Left cardiac atrium (tissue), 4 donors: Measurements from ENCODE around the gene CPLANE2. TPM values are rescaled to one million over a fixed set of nuclear protein-coding genes. Genes with fewer than 3 reads are reported as not detected.
A peak's percentile ranks its signal among the peaks of the same experiment; 100 is the strongest.
"Not testable (repeated sequence)": the region's sequence is repeated elsewhere in the genome, so short reads cannot be mapped to it uniquely, and the experiment has no call there.

ENCODE experiments used
- ATAC-seq, 2 donors: fragments of 200-7000 bp; cut with Tn5 transposase; one replicate each; pipeline ENCODE4 v1.9.1; 2020; ENCODE audit warnings: mild to moderate bottlenecking in 2 of 2, moderate library complexity in 2 of 2
- DNase-seq: peaks from one replicate; pipeline ENCODE4 v3.0.0-alpha.2; 2020
- intact Hi-C, 2 donors: fragments of 100-400 bp; cut with DNase I; formaldehyde crosslinking; loops; one replicate each; pipeline versions ENCODE4 v1.14.1 to v1.15.1; 2022 to 2023
- total RNA-seq, 2 donors: library from RNA; stranded (reverse); fragmentation: NEBNext Ultra II Directional; extraction: Animal tissue kit (Norgen Biotek cat#: 25700); gene quantifications; one replicate each; pipeline ENCODE4 v1.2.1, GENCODE V29; 2021
- donor health status: DM: no; HTN: yes; CAD: no.
- donor health status: DM: no; HTN: yes; CAD: no; lungs with severe emphysema.
- donor health status: DM: yes; HTN: yes; CAD: no.
- donor health status: Dilated cardiomyopathy.

CPLANE2 gene
- total RNA-seq, 2 donors from 2014 or later, result 4.7 to 7.2 TPM

GRCh38 chr1:16204634-16205333 lies 32.2 kb downstream of the CPLANE2 start:
- DNase-seq (no peak), ATAC-seq (no peak)
- intact Hi-C loops, result loop anchor here in 1 of 2 donors (5.0 kb wide), 1 partner anchor 38 kb away; no protein-coding TSS in a partner anchor

DNA sequence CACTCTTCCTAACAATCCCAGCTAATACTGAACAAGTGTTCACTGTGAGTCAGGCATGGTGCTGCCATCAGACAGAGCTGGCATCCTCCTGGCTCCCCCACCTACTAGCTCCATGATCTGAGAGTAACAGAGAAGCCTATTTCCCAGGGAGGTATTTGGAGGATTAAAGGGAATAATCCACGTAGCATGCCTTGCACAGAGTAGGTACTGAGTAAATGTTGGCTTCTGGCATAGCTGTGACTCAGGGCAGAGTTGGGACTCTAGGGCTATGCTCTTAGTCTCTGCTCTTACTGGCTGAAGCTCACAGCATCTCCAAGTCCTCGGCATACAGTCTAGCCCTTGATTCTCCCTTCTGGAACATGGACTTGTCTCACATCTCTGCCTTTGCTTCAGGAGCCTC lies 32.8 kb downstream of the CPLANE2 start:
- DNase-seq (no peak), ATAC-seq (no peak)
- intact Hi-C loops, result no loop called here

GRCh38 chr1:16203550-16203949 lies 33.4 kb downstream of the CPLANE2 start:
- ATAC-seq, result no peak
- intact Hi-C loops, result no loop called here
- no peak for DNase-seq

DNA sequence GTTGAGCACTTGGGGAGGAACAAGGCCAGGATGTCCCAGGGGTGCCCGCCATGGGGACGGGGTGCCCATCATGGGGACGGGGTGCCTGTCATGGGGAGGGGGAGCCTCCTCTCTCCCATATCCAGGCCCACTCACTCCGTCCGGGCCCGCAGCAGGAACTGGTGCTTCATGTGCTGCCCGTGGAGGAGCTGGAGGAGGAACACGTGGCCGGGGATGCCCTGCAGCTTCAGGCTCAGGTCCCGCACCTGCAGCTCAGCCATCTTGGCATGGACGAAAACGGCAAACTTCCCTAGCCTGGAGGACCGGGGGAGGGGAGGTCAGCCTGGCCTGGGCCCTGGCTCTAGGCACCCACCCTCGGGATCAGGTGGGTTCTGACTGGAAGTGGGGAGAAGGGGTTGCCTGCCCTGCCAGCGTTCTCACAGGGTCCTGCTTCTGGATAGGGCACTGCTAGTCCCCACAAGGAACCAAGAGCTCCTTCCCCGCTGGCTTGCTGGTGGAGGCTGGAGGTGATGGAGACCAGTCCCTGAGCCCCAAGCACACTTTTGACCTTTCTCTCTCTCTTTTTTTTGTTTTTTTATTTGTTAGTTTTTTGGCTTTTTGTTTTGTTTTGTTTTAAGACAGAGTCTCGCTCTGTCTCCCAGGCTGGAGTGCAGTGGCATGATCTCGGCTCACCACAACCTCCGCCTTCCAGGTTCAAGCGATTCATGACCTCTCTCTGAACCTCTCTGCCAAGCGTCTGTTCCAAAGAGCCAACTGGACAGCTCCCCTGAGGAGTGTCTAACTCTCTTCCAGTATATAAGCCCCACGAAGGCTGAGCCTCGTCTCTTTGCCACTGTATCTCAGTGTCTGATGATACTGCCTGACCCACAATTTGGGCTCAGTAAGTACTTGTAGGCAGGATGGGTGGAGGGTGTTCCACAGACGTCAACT lies 34.4 kb downstream of the CPLANE2 start:
- ATAC-seq (no peak), DNase-seq (no peak)
- intact Hi-C loops, result no loop called here

GRCh38 chr1:16199700-16200099 lies 37.3 kb downstream of the CPLANE2 start:
- intact Hi-C loops, result no loop called here
- DNase-seq (no peak), ATAC-seq (no peak)

DNA sequence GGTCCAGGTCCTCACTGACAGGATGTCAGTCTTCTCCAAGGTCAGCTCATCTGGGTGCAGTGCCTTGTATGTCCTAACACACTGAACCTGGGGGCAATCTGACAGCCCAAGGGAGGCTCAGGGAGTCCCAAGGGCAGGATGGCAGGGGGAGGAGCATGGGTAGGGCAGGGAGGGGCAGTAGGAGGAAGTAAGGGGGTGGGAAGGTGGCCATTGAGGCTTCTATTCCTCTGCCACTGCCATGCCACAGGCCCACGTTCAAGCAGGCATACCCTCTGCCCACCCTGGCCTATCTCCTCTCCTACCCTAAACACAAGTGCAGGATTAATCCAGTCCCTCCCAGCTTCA lies 37.9 kb downstream of the CPLANE2 start:
- no peak for ATAC-seq
- no peak for DNase-seq
- intact Hi-C loops, result no loop called here

DNA sequence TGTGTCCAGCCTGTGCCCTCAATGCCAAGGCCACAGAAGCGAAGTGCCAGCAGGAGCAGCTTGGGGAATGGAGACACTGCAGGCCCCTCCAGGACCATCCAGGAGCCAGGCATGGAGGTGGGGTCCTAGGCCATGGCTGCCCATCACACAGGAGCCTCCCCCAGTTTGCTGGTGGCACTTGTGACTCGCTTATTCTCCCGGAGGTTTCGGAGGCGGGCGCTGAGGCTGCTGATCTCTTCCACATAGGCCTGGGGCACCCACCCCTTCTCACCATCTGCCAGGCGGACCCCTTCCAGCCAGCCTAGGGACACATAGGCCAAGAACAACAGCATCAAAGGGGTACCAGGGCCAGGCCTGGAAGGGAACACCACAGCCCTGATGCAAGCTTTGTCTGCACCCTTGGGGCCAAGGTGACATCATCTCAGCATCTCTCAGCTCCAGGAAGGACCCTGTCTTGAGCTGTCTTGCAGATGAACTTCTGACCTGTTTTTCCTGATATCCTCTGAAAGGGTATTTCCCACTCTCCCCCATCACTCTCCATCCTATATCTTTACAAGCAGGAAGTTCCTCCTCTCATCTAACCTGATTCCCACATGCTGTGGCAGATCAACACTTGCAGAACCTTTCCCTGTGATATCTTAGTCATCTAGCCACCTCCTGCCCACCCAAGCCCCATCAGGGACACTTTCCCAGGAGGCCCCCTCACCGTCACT lies 38.4 kb downstream of the CPLANE2 start:
- intact Hi-C loops, result no loop called here
- ATAC-seq (no peak), DNase-seq (no peak)

- intact Hi-C loops, result no loop called here
- ATAC-seq (no peak), DNase-seq (no peak)
Observed at GRCh38 chr1:16196874-16197273, 40.1 kb downstream of the CPLANE2 start.

GRCh38 chr1:16196139-16196538 lies 40.8 kb downstream of the CPLANE2 start:
- ATAC-seq, DNase-seq, intact Hi-C loops: not testable (repeated sequence)

DNA sequence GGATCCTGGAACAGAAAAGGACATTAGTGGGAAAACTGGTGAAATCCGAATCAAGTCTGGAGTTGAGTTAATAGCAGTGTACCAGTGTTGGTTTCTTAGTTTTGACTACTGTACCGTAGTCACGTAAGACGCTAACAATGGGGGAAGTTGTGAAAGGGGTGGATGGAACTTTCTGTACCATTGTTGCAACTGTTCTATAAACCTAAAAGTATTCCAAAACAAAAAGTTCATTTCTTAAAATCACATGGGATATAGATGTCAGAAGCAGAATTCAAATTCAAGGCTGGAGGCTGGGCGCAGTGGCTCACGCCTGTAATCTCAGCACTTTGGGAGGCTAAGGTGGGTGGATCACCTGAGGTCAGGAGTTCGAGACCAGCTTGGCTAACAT lies 41.5 kb downstream of the CPLANE2 start:
- no peak for ATAC-seq
- intact Hi-C loops, result no loop called here
- DNase-seq, result no peak

- ATAC-seq (no peak), DNase-seq (no peak)
- intact Hi-C loops, result no loop called here
Observed at GRCh38 chr1:16191916-16192546, 45.0 kb downstream of the CPLANE2 start.

DNA sequence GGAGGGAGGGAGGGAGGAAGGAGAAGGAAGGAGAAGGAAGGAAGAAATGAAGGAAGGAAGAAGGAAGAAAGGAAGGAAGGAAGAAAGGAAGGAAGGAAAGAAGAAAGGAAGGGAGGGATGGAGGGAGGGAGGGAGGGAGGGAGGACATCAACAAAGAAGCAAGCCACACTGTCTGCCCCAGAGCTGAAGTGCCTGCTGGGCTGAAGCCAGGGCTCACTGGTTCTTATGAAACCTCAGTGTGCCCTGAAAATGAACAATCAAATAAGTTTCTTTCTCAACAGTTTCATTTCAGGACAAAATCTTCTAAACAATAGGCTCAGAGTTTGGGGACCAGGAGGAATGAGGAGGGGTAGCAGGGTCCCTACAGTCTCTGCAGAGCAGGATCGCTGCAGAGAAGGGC lies 45.7 kb downstream of the CPLANE2 start:
- DNase-seq (no peak), ATAC-seq (no peak)
- intact Hi-C loops, result no loop called here

GRCh38 chr1:16189921-16190621 lies 46.9 kb downstream of the CPLANE2 start:
- DNase-seq, result no peak
- intact Hi-C loops, result no loop called here
- ATAC-seq, result no peak

GRCh38 chr1:16189003-16189402 lies 48.0 kb downstream of the CPLANE2 start:
- intact Hi-C loops, result no loop called here
- peak; percentile 24 to 55 for ATAC-seq
- no peak for DNase-seq

DNA sequence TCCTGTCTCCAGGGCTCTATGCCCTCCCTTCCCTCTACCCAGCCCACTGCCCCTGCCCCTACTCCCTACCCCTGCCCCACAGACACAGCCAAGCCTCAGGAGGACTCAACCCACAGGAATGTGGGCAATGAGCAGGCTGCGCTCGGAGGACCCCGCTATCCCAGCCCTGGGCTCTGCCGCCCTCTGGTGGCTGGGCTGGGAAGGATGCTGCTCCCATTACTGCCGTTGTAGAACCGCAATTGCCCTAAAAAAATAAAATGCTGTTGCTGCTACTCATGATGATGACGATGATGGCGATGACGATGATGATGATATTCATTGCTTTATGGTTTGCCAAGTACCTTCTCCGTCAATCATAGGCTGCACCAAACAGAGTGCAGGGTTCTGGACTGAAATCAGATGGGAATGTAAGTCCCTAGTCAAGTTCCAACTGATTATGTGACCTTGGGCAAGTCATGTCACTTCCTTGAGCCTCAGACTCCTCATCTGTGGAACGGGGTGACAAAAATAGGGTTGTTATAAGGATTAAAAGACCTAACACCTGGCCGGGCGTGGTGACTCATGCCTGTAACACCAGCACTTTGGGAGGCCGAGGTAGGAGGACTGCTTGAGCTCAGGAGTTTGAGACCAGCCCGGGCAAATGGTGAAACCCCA lies 49.1 kb downstream of the CPLANE2 start:
- ATAC-seq, result peak; percentile 82 to 86
- intact Hi-C loops, result loop anchor here (1.0 to 2.0 kb wide), 2 partner anchors 109 kb away; no protein-coding TSS in a partner anchor
- peak; percentile 83 for DNase-seq

DNA sequence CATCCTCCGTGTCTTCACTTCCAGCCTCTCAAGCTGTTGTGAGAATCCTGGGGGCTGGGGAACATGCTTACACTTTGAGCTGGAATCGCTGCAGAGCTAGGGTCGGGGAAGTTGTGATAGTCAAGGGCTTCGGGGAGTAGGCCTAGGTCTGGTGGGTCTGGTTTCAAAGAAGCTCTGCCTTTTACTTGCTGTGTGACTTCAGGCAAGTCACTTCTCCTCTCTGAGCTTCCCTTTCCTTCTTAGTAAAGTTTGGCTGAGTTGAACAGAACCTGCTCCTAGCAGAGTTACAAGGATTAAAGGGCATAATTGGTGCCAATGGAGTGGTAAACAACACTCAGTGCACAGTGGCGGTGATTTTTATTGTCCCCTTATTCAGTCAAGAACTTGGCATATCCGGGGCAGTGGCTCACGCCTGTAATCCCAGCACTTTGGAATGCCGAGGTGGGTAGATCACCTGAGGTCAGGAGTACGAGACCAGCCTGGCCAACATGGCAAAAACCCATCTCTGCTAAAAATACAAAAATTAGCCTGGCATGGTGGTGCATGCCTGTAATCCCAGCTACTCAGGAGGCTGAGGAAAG lies 50.2 kb downstream of the CPLANE2 start:
- intact Hi-C loops, result loop anchor here (1.0 to 2.0 kb wide), 3 partner anchors 104 to 108 kb away; no protein-coding TSS in a partner anchor
- ATAC-seq (no peak), DNase-seq (no peak)

DNA sequence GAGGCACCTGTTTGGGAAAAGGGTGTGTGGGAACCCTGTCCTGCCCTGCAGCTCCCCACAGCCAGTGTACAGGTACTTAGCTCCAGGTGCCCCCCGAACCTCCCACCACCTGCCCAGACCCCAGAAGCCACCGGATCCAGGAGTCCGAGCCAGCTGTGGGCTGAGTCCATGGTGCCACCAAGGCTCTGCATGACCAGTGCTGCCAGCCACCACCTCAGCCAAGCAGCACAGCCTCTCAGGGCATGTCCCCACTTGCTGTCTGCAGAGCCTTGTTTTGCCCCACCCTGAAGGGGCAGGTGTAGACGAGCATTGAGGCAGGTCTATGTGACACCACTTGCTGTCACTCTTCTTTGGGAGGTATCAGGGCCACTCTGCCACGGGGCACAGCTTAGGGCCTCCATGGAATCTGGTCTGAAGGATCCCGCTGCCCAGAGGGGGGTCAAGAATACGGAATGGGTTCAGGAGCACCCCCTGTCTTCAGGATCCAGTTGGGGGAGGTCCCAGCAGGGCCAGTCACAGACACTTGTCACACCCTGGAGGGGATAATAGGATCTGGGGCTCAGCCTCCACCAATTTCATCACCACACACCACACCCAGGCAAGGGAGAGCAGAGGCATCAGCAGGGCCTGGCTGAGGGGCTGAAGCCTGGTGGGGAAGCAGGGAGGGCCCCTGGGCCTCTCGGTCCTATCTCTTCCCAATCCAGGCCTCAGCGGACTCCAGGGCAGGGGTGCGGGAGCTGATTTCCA lies 52.3 kb downstream of the CPLANE2 start:
- ATAC-seq (no peak), DNase-seq (no peak)
- intact Hi-C loops, result no loop called here
